T-helper 17 cell (primary cell): ENCODE data around the gene SPATA7. TPM values are rescaled to one million over a fixed set of nuclear protein-coding genes. Genes with fewer than 3 reads are reported as not detected.

Experiments used
- ATAC-seq: fragments of 150-1000 bp; cut with Tn5 transposase; 2 replicates; pipeline ENCODE4 v1.10.0; 2021; ENCODE audit warnings: mild to moderate bottlenecking, moderate library complexity
- DNase-seq, 3 donors: peaks; one replicate each; pipeline versions ENCODE4 v3.0.0 to v3.0.0-alpha.2; 2020 to 2021
- H3K9me3 ChIP-seq: one replicate; pipeline ENCODE4 v1.7.0; 2013; ENCODE audit warnings: low read length, mild to moderate bottlenecking; ENCODE audit not compliant: control insufficient read depth, poor library complexity, severe bottlenecking
- H3K27ac Mint-ChIP-seq: one replicate; pipeline ENCODE4 v1.8.0; 2022; ENCODE audit warnings: mild to moderate bottlenecking, moderate library complexity, mixed read lengths
- H3K27me3 Mint-ChIP-seq: one replicate; pipeline ENCODE4 v1.8.0; 2022; ENCODE audit warnings: mixed read lengths
- H3K36me3 Mint-ChIP-seq: one replicate; pipeline ENCODE4 v1.8.0; 2022; ENCODE audit warnings: low read depth, mixed read lengths
- H3K4me1 Mint-ChIP-seq: one replicate; pipeline ENCODE4 v1.8.0; 2022; ENCODE audit warnings: mild to moderate bottlenecking, mixed read lengths
- H3K4me3 Mint-ChIP-seq: one replicate; pipeline ENCODE4 v1.8.0; 2022; ENCODE audit warnings: mild to moderate bottlenecking, moderate library complexity, mixed read lengths
- total RNA-seq, 4 donors: library from RNA in 2 of 4; stranded (reverse) in 2 of 4; gene quantifications; one replicate each; pipeline ENCODE4 v1.2.3 and lab custom pipeline; 2022 to 2026

The SPATA7 gene, protein sequence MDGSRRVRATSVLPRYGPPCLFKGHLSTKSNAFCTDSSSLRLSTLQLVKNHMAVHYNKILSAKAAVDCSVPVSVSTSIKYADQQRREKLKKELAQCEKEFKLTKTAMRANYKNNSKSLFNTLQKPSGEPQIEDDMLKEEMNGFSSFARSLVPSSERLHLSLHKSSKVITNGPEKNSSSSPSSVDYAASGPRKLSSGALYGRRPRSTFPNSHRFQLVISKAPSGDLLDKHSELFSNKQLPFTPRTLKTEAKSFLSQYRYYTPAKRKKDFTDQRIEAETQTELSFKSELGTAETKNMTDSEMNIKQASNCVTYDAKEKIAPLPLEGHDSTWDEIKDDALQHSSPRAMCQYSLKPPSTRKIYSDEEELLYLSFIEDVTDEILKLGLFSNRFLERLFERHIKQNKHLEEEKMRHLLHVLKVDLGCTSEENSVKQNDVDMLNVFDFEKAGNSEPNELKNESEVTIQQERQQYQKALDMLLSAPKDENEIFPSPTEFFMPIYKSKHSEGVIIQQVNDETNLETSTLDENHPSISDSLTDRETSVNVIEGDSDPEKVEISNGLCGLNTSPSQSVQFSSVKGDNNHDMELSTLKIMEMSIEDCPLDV
- total RNA-seq (1 to 10 TPM; 5.5 to 5.7 TPM), total RNA-seq (lab: John Stamatoyannopoulos, UW) (5.6 to 5.8 reads per million in 2 donors)

DNA sequence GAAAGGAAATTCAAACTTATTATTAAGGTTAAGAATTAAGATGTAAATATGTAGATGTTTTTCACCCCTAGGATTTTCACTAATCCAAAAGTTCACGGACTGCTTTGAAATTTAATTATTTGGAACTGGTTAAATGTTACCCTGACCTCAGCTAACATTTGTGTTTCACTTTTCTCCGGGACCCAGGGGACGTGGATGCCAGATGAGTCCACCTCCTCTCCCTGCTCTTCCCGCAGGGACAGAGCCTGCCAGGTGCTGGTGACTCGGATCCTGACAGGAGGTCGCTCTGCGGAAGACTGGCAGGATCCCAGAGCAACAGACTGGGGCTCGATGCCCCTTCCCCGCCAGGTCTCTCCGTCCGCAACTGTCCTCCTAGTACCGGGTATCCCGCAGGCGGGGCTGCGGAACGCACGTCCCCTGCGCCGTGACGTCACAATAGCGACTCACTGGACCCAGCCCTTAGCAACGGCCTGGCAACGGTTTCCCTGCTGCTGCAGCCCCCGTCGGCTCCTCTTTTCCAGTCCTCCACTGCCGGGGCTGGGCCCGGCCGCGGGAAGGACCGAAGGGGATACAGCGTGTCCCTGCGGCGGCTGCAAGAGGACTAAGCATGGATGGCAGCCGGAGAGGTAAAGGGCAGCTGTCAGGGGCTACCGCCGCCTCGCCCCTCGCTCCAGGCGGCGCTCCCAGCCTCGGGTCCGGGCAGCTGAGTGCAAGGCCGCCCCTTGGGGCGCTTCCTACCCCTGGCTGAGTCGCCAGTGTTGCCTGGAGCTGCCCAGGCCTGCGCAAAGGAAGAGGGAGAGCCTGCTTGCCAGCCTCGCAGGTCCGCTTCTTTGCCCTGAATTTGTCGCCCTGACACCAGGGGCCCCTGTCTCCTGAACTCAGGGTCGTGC lies at the start of gene SPATA7:
TSS of gene SPATA7 (plus strand) at position 446 of the 890 bp plus-strand sequence. CDS start at position 608, 162 bp downstream.
- peaks cover 16% of the 10 kb centered on the region for H3K4me1 Mint-ChIP-seq
- H3K9me3 ChIP-seq = no peaks in the 10 kb centered on the region
- no peaks in the 10 kb centered on the region for H3K36me3 Mint-ChIP-seq
- peak within 1 kb of the TSS; percentile 94 for H3K4me3 Mint-ChIP-seq
- peak within 1 kb of the TSS; percentile 92 for H3K27ac Mint-ChIP-seq
- DNase-seq (peak; percentile 53 to 59 (median 57)), ATAC-seq (peak; percentile 97)
- no peaks in the 10 kb centered on the region for H3K27me3 Mint-ChIP-seq

DNA sequence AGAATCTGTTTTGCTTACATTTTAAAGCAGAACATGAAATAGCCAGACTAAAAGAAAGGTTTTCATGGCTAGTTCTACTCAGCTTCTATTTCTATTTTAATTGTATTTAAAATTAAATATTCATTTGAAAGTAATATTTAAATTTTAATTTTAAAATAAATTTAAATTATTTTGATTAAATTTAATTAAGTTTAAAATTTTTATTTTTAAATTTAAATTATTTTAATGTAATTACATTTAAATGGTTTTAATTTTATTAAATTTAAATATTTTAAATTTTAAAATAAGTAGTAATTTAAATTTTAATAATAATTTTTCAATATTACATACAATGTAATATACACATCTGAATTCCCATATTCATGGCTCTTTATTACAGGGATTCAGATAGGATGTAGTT lies 45.1 kb upstream of the SPATA7 start:
- no peaks in the 10 kb centered on the region for H3K9me3 ChIP-seq
- no peak overlapping the region for H3K27ac Mint-ChIP-seq
- peaks cover 3% of the 10 kb centered on the region for H3K4me1 Mint-ChIP-seq
- peaks cover 28% of the 10 kb centered on the region for H3K27me3 Mint-ChIP-seq
- peaks cover 3% of the 10 kb centered on the region for H3K36me3 Mint-ChIP-seq
- H3K4me3 Mint-ChIP-seq = no peak overlapping the region
- ATAC-seq (no peak), DNase-seq (no peak)

DNA sequence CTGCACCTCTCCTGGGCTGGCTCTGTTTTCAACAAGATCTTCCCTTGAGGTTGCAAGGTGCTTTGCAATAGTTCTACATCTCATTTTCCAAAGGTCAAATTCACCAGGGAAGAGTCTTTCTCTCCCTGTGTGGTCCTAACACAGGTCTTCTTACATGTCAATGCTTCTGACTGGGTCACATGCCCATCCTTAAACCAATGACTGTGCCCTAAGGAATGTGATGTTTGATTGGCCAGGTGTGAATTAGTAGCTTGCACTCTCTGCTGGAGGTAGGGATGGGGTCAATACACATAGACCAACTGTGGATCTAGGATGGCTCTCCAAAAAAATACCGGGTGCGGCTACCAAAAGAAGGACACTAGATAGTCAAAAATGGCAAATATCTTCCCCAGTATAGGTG lies 42.5 kb upstream of the SPATA7 start:
- Mint-ChIP-seq H3K27me3 (peaks cover 18% of the 10 kb centered on the region), H3K4me3 (no peak overlapping the region), H3K36me3 (peaks cover under 1% of the 10 kb centered on the region), H3K4me1 (peaks cover 3% of the 10 kb centered on the region), H3K27ac (no peak overlapping the region)
- no peak for ATAC-seq
- no peaks in the 10 kb centered on the region for H3K9me3 ChIP-seq
- no peak for DNase-seq

DNA sequence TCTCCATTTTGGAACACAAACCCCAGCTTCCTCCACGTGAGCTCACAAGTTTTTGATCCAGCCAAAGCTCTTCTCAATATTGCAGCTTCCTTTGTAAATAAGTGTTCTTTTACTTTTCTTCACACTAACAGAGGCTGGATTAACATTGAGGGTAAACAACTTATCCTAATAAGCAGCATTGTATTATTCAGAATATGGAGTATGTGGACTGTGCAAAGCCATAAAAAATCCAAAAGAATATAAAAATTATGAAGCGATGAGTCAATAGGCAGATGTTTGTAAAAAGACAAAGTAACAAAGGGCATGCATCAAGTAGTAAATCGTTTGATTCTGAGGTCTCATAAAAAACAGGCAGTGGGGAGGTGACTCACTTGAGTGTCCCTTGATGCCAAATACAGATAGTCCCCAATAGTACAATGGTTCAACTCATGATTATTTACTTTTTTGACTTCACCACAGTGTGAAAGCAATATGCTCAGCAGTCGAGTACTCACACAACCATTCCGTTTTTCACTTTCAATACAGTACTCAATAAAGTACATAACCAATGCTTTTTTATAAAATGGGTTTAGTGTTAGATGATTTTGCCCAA lies 39.3 kb upstream of the SPATA7 start:
- no peak for DNase-seq
- Mint-ChIP-seq H3K4me3 (no peak overlapping the region), H3K4me1 (peaks cover 3% of the 10 kb centered on the region), H3K36me3 (no peaks in the 10 kb centered on the region), H3K27ac (no peak overlapping the region), H3K27me3 (peaks cover 6% of the 10 kb centered on the region)
- ATAC-seq = no peak
- H3K9me3 ChIP-seq = no peaks in the 10 kb centered on the region

DNA sequence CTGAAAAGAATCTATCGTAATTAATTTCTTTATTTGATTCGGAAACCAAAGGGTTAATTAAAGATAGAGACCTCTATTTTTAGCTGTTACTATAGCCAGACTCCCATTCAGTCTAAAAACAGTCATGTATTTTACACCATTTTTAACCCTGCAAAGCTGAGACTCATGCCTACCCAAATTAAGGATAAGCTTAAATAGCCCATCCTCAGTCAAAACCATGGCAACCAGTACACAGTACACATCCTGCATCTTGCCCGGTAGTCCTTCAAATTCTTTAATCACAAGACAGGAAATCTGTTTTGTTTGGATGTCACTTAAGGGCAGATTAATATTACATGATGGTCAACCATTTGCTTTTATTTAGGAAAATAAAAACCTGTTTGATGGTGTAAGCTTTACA lies 36.9 kb upstream of the SPATA7 start:
- no peak for DNase-seq
- H3K4me1 Mint-ChIP-seq = no peaks in the 10 kb centered on the region
- no peak overlapping the region for H3K27ac Mint-ChIP-seq
- no peak for ATAC-seq
- H3K4me3 Mint-ChIP-seq = no peak overlapping the region
- no peaks in the 10 kb centered on the region for H3K9me3 ChIP-seq
- no peaks in the 10 kb centered on the region for H3K27me3 Mint-ChIP-seq
- no peaks in the 10 kb centered on the region for H3K36me3 Mint-ChIP-seq

DNA sequence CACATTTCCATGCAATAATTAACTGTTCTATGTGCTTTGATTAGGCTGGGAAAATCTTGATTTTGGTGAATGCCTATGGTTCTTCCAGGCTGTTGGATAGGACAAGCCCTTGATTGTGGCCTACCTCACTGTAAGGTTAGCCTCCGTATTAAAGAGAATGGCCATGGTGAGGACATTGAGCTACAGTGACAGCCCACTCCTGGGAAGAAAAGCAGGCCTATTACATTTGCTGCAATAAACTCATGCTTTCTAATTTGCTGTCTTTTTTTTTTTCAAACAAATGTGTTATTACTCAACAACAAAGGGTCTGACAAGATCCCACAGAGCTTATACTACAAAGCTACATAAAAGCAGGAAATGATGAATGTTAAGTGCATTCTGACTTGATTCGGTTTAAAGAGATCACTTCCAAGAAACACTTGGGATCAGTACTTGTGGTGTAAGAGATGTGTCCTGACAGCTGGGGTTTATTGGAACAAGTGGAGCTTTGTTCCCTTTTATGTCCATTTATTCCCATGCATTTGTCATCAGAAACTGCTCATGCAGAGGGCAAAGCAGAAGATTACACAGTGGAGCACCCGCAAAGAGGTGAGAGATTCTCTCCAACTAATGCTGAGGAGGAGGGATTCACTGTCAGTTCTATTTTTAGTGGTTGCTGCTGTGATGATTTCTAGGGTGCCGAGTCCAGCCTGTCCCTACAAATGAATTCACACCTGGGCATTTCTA lies 33.3 kb upstream of the SPATA7 start:
- H3K4me3 Mint-ChIP-seq = no peak overlapping the region
- H3K27ac Mint-ChIP-seq = no peak overlapping the region
- no peaks in the 10 kb centered on the region for H3K9me3 ChIP-seq
- H3K36me3 Mint-ChIP-seq = no peaks in the 10 kb centered on the region
- no peak for ATAC-seq
- H3K4me1 Mint-ChIP-seq = peaks cover 3% of the 10 kb centered on the region
- no peaks in the 10 kb centered on the region for H3K27me3 Mint-ChIP-seq
- no peak for DNase-seq

DNA sequence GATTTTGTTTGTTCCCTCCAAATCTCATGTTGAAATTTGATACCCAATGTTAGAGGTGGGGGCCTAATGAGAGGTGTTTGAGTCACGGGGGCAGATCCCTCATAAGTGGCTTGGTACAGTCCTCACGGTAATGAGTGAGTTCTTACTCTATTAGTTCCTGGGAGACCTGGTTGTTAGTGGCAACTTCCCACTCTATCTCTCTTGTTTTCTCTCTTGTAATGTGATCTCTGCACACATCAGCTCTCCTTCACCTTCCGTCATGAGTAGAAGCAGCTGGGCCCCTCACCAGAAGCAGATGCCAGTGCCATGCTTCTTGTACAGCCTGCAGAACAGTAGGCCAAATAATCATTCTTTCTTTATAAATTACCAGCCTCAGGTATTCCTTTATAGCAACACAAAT lies 32.8 kb upstream of the SPATA7 start:
- Mint-ChIP-seq H3K4me1 (peaks cover 3% of the 10 kb centered on the region), H3K36me3 (no peaks in the 10 kb centered on the region), H3K27me3 (no peaks in the 10 kb centered on the region), H3K4me3 (no peak overlapping the region), H3K27ac (no peak overlapping the region)
- no peak for DNase-seq
- H3K9me3 ChIP-seq = no peaks in the 10 kb centered on the region
- ATAC-seq = no peak

DNA sequence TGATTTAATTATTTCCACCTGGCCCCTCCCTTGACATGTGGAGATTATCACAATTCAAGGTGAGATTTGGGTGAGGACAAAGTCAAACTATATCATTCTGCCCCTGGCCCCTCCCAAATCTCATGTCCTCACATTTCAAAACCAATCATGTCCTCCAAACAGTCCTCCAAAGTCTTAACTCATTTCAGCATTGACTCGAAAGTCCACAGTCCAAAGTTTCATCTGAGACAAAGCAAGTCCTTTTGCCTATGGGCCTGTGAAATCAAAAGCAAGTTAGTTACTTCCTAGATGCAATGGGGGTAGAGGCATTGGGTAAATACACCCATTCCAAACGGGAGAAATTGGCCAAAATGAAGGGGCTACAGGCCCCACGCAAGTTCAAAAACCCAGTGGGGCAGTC lies 31.1 kb upstream of the SPATA7 start:
- no peaks in the 10 kb centered on the region for H3K36me3 Mint-ChIP-seq
- H3K4me3 Mint-ChIP-seq = no peak overlapping the region
- H3K4me1 Mint-ChIP-seq = peaks cover 3% of the 10 kb centered on the region
- peaks cover 6% of the 10 kb centered on the region for H3K27me3 Mint-ChIP-seq
- ATAC-seq = no peak
- no peak for DNase-seq
- H3K9me3 ChIP-seq = no peaks in the 10 kb centered on the region
- no peak overlapping the region for H3K27ac Mint-ChIP-seq

DNA sequence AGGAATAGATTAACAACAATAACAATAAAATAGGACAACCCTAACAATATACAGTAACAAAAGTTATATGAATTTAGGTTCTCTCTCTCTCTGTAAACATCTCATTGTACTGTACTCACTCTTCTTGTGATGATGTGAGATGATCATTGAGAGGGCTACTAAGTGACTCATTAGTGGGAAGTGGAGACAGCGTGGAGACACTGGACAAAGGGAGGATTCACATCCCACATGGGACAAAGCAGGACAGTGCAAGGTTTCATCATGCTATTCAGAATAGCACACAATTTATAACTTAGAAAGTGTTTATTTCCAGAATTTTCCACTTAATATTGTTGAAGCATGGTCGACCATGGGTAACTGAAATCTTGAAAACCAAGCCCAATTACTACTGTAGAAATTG lies 26.0 kb upstream of the SPATA7 start:
- DNase-seq = no peak
- Mint-ChIP-seq H3K36me3 (no peaks in the 10 kb centered on the region), H3K27me3 (peaks cover 14% of the 10 kb centered on the region), H3K4me1 (peaks cover 3% of the 10 kb centered on the region), H3K4me3 (no peak overlapping the region), H3K27ac (no peak overlapping the region)
- no peak for ATAC-seq
- no peaks in the 10 kb centered on the region for H3K9me3 ChIP-seq

DNA sequence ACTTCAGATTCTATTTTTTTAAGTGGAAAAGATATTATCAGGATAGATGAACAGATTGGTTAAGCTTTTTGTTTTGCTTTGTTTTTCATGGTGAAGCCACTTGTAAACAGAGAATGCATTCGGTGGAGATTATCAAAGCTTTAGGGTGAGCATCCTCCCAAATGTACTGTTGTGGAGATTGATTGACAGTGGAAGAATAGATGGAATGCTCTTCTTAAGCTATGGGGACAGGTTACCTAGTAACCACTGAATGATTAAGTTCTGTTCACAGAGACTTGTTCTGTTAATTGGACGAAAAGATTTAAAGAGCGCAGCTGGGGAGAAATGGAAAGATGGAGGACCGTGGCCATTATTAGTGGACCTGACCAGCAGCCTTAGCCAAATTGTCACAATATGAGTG lies 21.8 kb upstream of the SPATA7 start:
- Mint-ChIP-seq H3K27me3 (peaks cover 13% of the 10 kb centered on the region), H3K36me3 (no peaks in the 10 kb centered on the region), H3K4me1 (no peaks in the 10 kb centered on the region), H3K27ac (no peak overlapping the region), H3K4me3 (no peak overlapping the region)
- no peak for DNase-seq
- H3K9me3 ChIP-seq = no peaks in the 10 kb centered on the region
- ATAC-seq = no peak

DNA sequence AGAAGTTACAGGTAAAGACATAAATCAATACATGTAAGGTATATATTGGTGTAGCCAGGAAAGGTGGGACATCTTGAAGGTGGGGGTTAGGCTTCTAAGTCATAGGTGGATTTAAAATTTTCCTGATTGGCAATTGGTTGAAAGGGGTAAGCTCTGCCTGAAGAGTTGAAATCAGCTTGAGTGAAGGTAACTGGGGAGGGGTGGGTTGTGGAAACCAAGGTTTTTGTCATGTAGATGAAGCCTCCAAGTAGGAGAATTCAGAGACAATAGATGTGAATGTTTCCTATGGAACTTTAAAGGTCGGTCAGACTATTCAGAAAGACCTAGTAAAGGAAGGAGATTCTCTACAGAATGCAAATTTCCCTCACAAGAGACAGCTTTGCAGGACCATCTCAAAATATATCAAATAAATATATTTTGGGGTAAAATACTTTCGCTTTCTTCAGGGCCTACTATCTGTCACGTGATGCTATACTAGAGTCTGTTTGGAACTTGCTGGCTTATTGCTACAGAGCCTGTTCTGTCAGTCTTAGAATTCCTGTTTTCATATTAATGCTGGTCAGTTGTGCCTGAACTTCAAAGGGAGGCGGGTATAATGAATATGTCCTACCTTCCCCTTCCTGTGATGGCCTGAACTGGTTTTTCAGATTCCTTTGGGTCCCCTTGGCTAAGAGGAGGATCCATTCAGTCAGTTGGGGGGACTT lies 20.6 kb upstream of the SPATA7 start:
- Mint-ChIP-seq H3K27me3 (peaks cover 18% of the 10 kb centered on the region), H3K27ac (no peak overlapping the region), H3K4me1 (no peaks in the 10 kb centered on the region), H3K36me3 (no peaks in the 10 kb centered on the region), H3K4me3 (no peak overlapping the region)
- H3K9me3 ChIP-seq = no peaks in the 10 kb centered on the region
- no peak for DNase-seq
- ATAC-seq = no peak

DNA sequence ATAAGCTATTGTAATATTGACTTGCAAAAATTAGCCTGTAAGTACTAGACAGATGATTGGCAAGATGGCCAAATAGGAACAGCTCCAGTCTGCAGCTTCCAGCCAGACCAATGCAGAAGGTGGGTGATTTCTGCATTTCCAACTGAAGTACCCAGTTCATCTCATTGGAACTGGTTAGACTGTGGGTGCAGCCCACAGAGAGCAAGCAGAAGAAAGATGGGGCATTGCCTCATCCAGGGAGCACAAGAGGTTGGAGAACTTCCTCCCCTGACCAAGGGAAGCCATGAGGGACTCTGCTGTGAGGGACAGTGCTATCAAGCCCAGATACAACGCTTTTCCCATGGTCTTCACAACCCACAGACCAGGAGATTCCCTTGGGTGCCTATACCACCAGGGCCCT lies 16.0 kb upstream of the SPATA7 start:
- H3K4me1 Mint-ChIP-seq = no peaks in the 10 kb centered on the region
- DNase-seq = no peak
- no peaks in the 10 kb centered on the region for H3K9me3 ChIP-seq
- H3K36me3 Mint-ChIP-seq = peaks cover 4% of the 10 kb centered on the region
- peaks cover 38% of the 10 kb centered on the region for H3K27me3 Mint-ChIP-seq
- H3K27ac Mint-ChIP-seq = no peak overlapping the region
- no peak overlapping the region for H3K4me3 Mint-ChIP-seq
- ATAC-seq = no peak
